NOMO-1 treated with dmso at 0.1 percent for 144 hours (cell line): ENCODE measurements around the gene NKX3-2.

ENCODE experiments used
- DNase-seq: peaks from one replicate; lab custom pipeline; 2025; ENCODE audit not compliant: unreplicated experiment; lab: John Stamatoyannopoulos, UW

NKX3-2 gene

GRCh38 chr4:13534344-13535063 is 9.8 kb downstream of the NKX3-2 start:
- no peak for DNase-seq

- DNase-seq: no peak
Measured at GRCh38 chr4:13533670-13534343, 10.5 kb downstream of the NKX3-2 start.

GRCh38 chr4:13531625-13531998 is 12.7 kb downstream of the NKX3-2 start:
- DNase-seq: no peak

- DNase-seq: no peak
Measured at GRCh38 chr4:13530823-13531624, 13.3 kb downstream of the NKX3-2 start.

- no peak for DNase-seq
Measured at GRCh38 chr4:13529128-13529919, 15.0 kb downstream of the NKX3-2 start.

- no peak for DNase-seq
Measured at GRCh38 chr4:13528821-13529127, 15.5 kb downstream of the NKX3-2 start.

GRCh38 chr4:13527981-13528820 is 16.1 kb downstream of the NKX3-2 start:
- DNase-seq: peak; percentile 50

- no peak for DNase-seq
Measured at GRCh38 chr4:13527192-13527980, 16.9 kb downstream of the NKX3-2 start.

- DNase-seq: no peak
Measured at GRCh38 chr4:13526658-13527057, 17.6 kb downstream of the NKX3-2 start.

- DNase-seq: no peak
Measured at GRCh38 chr4:13525606-13526281, 18.6 kb downstream of the NKX3-2 start.

GRCh38 chr4:13524504-13525243 is 19.6 kb downstream of the NKX3-2 start:
- DNase-seq: no peak

GRCh38 chr4:13523591-13524503 is 20.5 kb downstream of the NKX3-2 start:
- DNase-seq: no peak

- DNase-seq: no peak
Measured at GRCh38 chr4:13523105-13523477, 21.2 kb downstream of the NKX3-2 start.

GRCh38 chr4:13522282-13523104 is 21.8 kb downstream of the NKX3-2 start:
- no peak for DNase-seq

GRCh38 chr4:13521047-13521446 is 23.3 kb downstream of the NKX3-2 start:
- no peak for DNase-seq

GRCh38 chr4:13516315-13516860 is 27.9 kb downstream of the NKX3-2 start:
- no peak for DNase-seq
